ENCODE measurements around the gene SNX3.

SNX3 gene

GRCh38 chr6:108210556-108210955 lies 50.3 kb downstream of the SNX3 start:
- DNase-seq (no peak), ATAC-seq (replicated peaks) (no peak)
- Mint-ChIP-seq H3K4me3 (no peak overlapping the region), H3K36me3 (ENCODE audit: insufficient read depth) (peaks cover 30% of the 10 kb centered on the region), H3K27me3 (no peaks in the 10 kb centered on the region), H3K9me3 (no peaks in the 10 kb centered on the region), H3K27ac (peak overlapping the region in 1 of 2 donors; percentile 72), H3K4me1 (ENCODE audit: low read depth in 2 of 2) (peaks cover 5 to 16% of the 10 kb centered on the region in 2 donors)

- H3K9me3 Mint-ChIP-seq: no peaks in the 10 kb centered on the region
- peaks cover 23% of the 10 kb centered on the region for H3K36me3 Mint-ChIP-seq (ENCODE audit: insufficient read depth)
- H3K27ac Mint-ChIP-seq: peak overlapping the region in 1 of 2 donors; percentile 72
- DNase-seq: no peak
- no peak for ATAC-seq (replicated peaks)
- H3K27me3 Mint-ChIP-seq: no peaks in the 10 kb centered on the region
- no peak overlapping the region for H3K4me3 Mint-ChIP-seq
- H3K4me1 Mint-ChIP-seq (ENCODE audit: low read depth in 2 of 2): peaks cover 2 to 8% of the 10 kb centered on the region in 2 donors
Measured at GRCh38 chr6:108209738-108210137, 51.1 kb downstream of the SNX3 start.

- H3K4me1 Mint-ChIP-seq (ENCODE audit: low read depth in 2 of 2): no peaks in the 10 kb centered on the region
- H3K9me3 Mint-ChIP-seq: no peaks in the 10 kb centered on the region
- H3K36me3 Mint-ChIP-seq (ENCODE audit: insufficient read depth): peaks cover 12% of the 10 kb centered on the region
- no peak overlapping the region for H3K27ac Mint-ChIP-seq
- H3K4me3 Mint-ChIP-seq: no peak overlapping the region
- H3K27me3 Mint-ChIP-seq: no peaks in the 10 kb centered on the region
- DNase-seq (no peak), ATAC-seq (replicated peaks) (no peak)
Measured at GRCh38 chr6:108207013-108207412, 53.8 kb downstream of the SNX3 start.

GRCh38 chr6:108203189-108204112 lies 57.4 kb downstream of the SNX3 start:
- Mint-ChIP-seq H3K4me1 (ENCODE audit: low read depth in 2 of 2) (no peaks in the 10 kb centered on the region), H3K27me3 (no peaks in the 10 kb centered on the region), H3K36me3 (ENCODE audit: insufficient read depth) (peaks cover 7% of the 10 kb centered on the region), H3K27ac (no peak overlapping the region), H3K4me3 (no peak overlapping the region), H3K9me3 (no peaks in the 10 kb centered on the region)
- ATAC-seq (replicated peaks) (no peak), DNase-seq (no peak)

- H3K36me3 Mint-ChIP-seq (ENCODE audit: insufficient read depth): peaks cover 3% of the 10 kb centered on the region
- no peak for DNase-seq
Measured at GRCh38 chr6:108200631-108201030, 60.2 kb downstream of the SNX3 start.

GRCh38 chr6:108200186-108200585 lies 60.7 kb downstream of the SNX3 start:
- Mint-ChIP-seq H3K4me3 (no peak overlapping the region), H3K9me3 (no peaks in the 10 kb centered on the region), H3K27ac (no peak overlapping the region), H3K4me1 (ENCODE audit: low read depth in 2 of 2) (no peaks in the 10 kb centered on the region), H3K27me3 (peaks cover 0 to 4% of the 10 kb centered on the region in 2 donors), H3K36me3 (ENCODE audit: insufficient read depth) (peaks cover 3% of the 10 kb centered on the region)
- no peak for ATAC-seq (replicated peaks)
- no peak for DNase-seq

More at GRCh38 chr6:108200631-108201030, 60.2 kb downstream of the SNX3 start:
- ATAC-seq (replicated peaks): no peak
- Mint-ChIP-seq H3K4me3 (no peak overlapping the region), H3K4me1 (ENCODE audit: low read depth in 2 of 2) (no peaks in the 10 kb centered on the region), H3K27ac (no peak overlapping the region), H3K9me3 (no peaks in the 10 kb centered on the region), H3K27me3 (no peaks in the 10 kb centered on the region)

- Mint-ChIP-seq H3K9me3 (no peaks in the 10 kb centered on the region), H3K27ac (no peak overlapping the region), H3K4me1 (ENCODE audit: low read depth in 2 of 2) (no peaks in the 10 kb centered on the region), H3K4me3 (no peak overlapping the region), H3K27me3 (peaks cover 2 to 16% of the 10 kb centered on the region in 2 donors), H3K36me3 (ENCODE audit: insufficient read depth) (peaks cover 3% of the 10 kb centered on the region)
- no peak for DNase-seq
- no peak for ATAC-seq (replicated peaks)
Measured at GRCh38 chr6:108198761-108199498, 61.9 kb downstream of the SNX3 start.

- no peak for DNase-seq
- peaks cover 7 to 24% of the 10 kb centered on the region in 2 donors for H3K27me3 Mint-ChIP-seq
- H3K4me3 Mint-ChIP-seq: no peak overlapping the region
- no peaks in the 10 kb centered on the region for H3K9me3 Mint-ChIP-seq
- no peak overlapping the region for H3K27ac Mint-ChIP-seq
- no peaks in the 10 kb centered on the region for H3K36me3 Mint-ChIP-seq (ENCODE audit: insufficient read depth)
- ATAC-seq (replicated peaks): no peak
- no peaks in the 10 kb centered on the region for H3K4me1 Mint-ChIP-seq (ENCODE audit: low read depth in 2 of 2)
Measured at GRCh38 chr6:108195209-108195608, 65.6 kb downstream of the SNX3 start.

- Mint-ChIP-seq H3K4me1 (ENCODE audit: low read depth in 2 of 2) (no peaks in the 10 kb centered on the region), H3K36me3 (ENCODE audit: insufficient read depth) (no peaks in the 10 kb centered on the region), H3K27me3 (peaks cover 7 to 30% of the 10 kb centered on the region in 2 donors), H3K27ac (no peak overlapping the region), H3K9me3 (no peaks in the 10 kb centered on the region), H3K4me3 (no peak overlapping the region)
- DNase-seq (no peak), ATAC-seq (replicated peaks) (no peak)
Measured at GRCh38 chr6:108194503-108194902, 66.3 kb downstream of the SNX3 start.

GRCh38 chr6:108193835-108194234 lies 67.0 kb downstream of the SNX3 start:
- no peak for ATAC-seq (replicated peaks)

GRCh38 chr6:108193131-108193530 lies 67.7 kb downstream of the SNX3 start:
- Mint-ChIP-seq H3K9me3 (no peaks in the 10 kb centered on the region), H3K4me3 (no peak overlapping the region), H3K4me1 (ENCODE audit: low read depth in 2 of 2) (no peaks in the 10 kb centered on the region), H3K36me3 (ENCODE audit: insufficient read depth) (no peaks in the 10 kb centered on the region), H3K27ac (no peak overlapping the region), H3K27me3 (peaks cover 12 to 36% of the 10 kb centered on the region in 2 donors)
- no peak for DNase-seq
- no peak for ATAC-seq (replicated peaks)

More at GRCh38 chr6:108193835-108194234, 67.0 kb downstream of the SNX3 start:
- Mint-ChIP-seq H3K27ac (no peak overlapping the region), H3K4me1 (ENCODE audit: low read depth in 2 of 2) (no peaks in the 10 kb centered on the region), H3K9me3 (no peaks in the 10 kb centered on the region), H3K36me3 (ENCODE audit: insufficient read depth) (no peaks in the 10 kb centered on the region), H3K27me3 (peaks cover 11 to 36% of the 10 kb centered on the region in 2 donors), H3K4me3 (no peak overlapping the region)
- DNase-seq: no peak

GRCh38 chr6:108187519-108187918 lies 73.3 kb downstream of the SNX3 start:
- no peak overlapping the region for H3K4me3 Mint-ChIP-seq
- no peak overlapping the region for H3K27ac Mint-ChIP-seq
- no peaks in the 10 kb centered on the region for H3K36me3 Mint-ChIP-seq (ENCODE audit: insufficient read depth)
- no peak for DNase-seq
- ATAC-seq (replicated peaks): no peak
- H3K27me3 Mint-ChIP-seq: peaks cover 23 to 53% of the 10 kb centered on the region in 2 donors
- H3K9me3 Mint-ChIP-seq: no peaks in the 10 kb centered on the region
- H3K4me1 Mint-ChIP-seq (ENCODE audit: low read depth in 2 of 2): no peaks in the 10 kb centered on the region

- no peak for ATAC-seq (replicated peaks)
- Mint-ChIP-seq H3K27me3 (peaks cover 30 to 62% of the 10 kb centered on the region in 2 donors), H3K27ac (no peak overlapping the region), H3K9me3 (no peaks in the 10 kb centered on the region), H3K36me3 (ENCODE audit: insufficient read depth) (no peaks in the 10 kb centered on the region), H3K4me1 (ENCODE audit: low read depth in 2 of 2) (no peaks in the 10 kb centered on the region), H3K4me3 (no peak overlapping the region)
- no peak for DNase-seq
Measured at GRCh38 chr6:108186226-108186625, 74.6 kb downstream of the SNX3 start.

Measured in effector memory CD8-positive, alpha-beta T cell (primary cell).